OCI-LY7 (cell line): ENCODE data around the gene SCAP. TPM values are rescaled to one million over a fixed set of nuclear protein-coding genes. Genes with fewer than 3 reads are reported as not detected.

ENCODE experiments used
- BruUV-seq: library from RNA; stranded (reverse); fragments of 400-500 nt; replicated peaks from 2 replicates; lab custom pipeline; 2021; lab: Mats Ljungman, UMichigan
- CTCF ChIA-PET: fragments of 300-600 bp; sonication (Branson Sonifier 250); formaldehyde crosslinking; loops from one replicate; lab custom pipeline; 2022; ENCODE audit warnings: antibody characterized with exemption; ENCODE audit not compliant: unreplicated experiment; lab: Charles Lee
- POLR2A ChIA-PET: fragments of 300-600 bp; sonication (Branson Sonifier 250); formaldehyde crosslinking; loops from one replicate; lab custom pipeline; 2022; ENCODE audit warnings: antibody characterized with exemption; lab: Charles Lee
- DNase-seq: peaks from one replicate; pipeline ENCODE4 v3.0.0-alpha.2; 2015; ENCODE audit warnings: low spot score
- H2AFZ ChIP-seq: fragments of 200-600 bp; sonication (generic), shearing (Covaris generic); 2 replicates; pipeline ENCODE4 v1.6.1; 2014; ENCODE audit warnings: mild to moderate bottlenecking, antibody characterized with exemption, low read length, moderate library complexity
- H3K27ac ChIP-seq: fragments of 200-600 bp; sonication (generic); 2 replicates; pipeline ENCODE4 v1.5.1; 2014; ENCODE audit warnings: mixed run types, low read depth, mild to moderate bottlenecking, moderate library complexity, low read length, inconsistent platforms; ENCODE audit not compliant: poor library complexity, severe bottlenecking
- H3K36me3 ChIP-seq: fragments of 200-600 bp; sonication (generic); 2 replicates; pipeline ENCODE4 v1.6.1; 2014; ENCODE audit warnings: mild to moderate bottlenecking, antibody characterized with exemption, low read length, moderate library complexity, mixed read lengths; ENCODE audit not compliant: insufficient read depth
- H3K4me1 ChIP-seq: fragments of 200-600 bp; sonication (generic); 2 replicates; pipeline ENCODE4 v1.5.1; 2014; ENCODE audit warnings: mild to moderate bottlenecking, low read length; ENCODE audit not compliant: insufficient read depth, poor library complexity, severe bottlenecking
- H3K4me2 ChIP-seq: fragments of 200-600 bp; sonication (generic); 2 replicates; pipeline ENCODE4 v1.6.1; 2014; ENCODE audit warnings: mild to moderate bottlenecking, low read length
- H3K4me3 ChIP-seq: fragments of 200-600 bp; sonication (generic); 2 replicates; pipeline ENCODE4 v1.5.1; 2014; ENCODE audit warnings: mild to moderate bottlenecking, low read depth, low read length; ENCODE audit not compliant: poor library complexity, severe bottlenecking
- H3K79me2 ChIP-seq: fragments of 200-600 bp; sonication (generic); 2 replicates; pipeline ENCODE4 v1.6.1; 2016; ENCODE audit warnings: low read depth, mild to moderate bottlenecking, low read length, moderate library complexity, mixed read lengths; ENCODE audit not compliant: insufficient read depth
- H3K9me2 ChIP-seq: fragments of 200-600 bp; sonication (generic); 2 replicates; pipeline ENCODE4 v1.6.1; 2016; ENCODE audit warnings: mild to moderate bottlenecking, low read length, mixed read lengths; ENCODE audit not compliant: insufficient read depth
- H3K9me3 ChIP-seq: fragments of 200-600 bp; sonication (generic); 2 replicates; pipeline ENCODE4 v1.6.1; 2014; ENCODE audit warnings: mild to moderate bottlenecking, mixed run types, low read length, mixed read lengths
- H4K20me1 ChIP-seq: fragments of 200-600 bp; sonication (generic); 2 replicates; pipeline ENCODE4 v1.6.1; 2014; ENCODE audit warnings: mild to moderate bottlenecking, antibody characterized with exemption, low read length, moderate library complexity, mixed read lengths; ENCODE audit not compliant: insufficient read depth
- EZH2phosphoT487 ChIP-seq: fragments of 200-600 bp; sonication (generic); IDR thresholded peaks from 2 replicates; pipeline ENCODE4 v1.6.1; 2018; ENCODE audit warnings: low read depth, borderline replicate concordance, mild to moderate bottlenecking, mixed run types, antibody characterized with exemption, low read length, moderate library complexity, mixed read lengths
- intact Hi-C: fragments of 100-400 bp; cut with micrococcal nuclease; formaldehyde crosslinking; loops from one replicate; pipeline ENCODE4 v1.10.0; 2022; ENCODE audit not compliant: unreplicated experiment
- total RNA-seq, 2 experiments: library from RNA; depleted of rRNA in 1 of 2; stranded (reverse); fragments of >200 nt in 1 of 2; shearing (Covaris generic) in 1 of 2; gene quantifications; 2 replicates each; pipeline ENCODE4 v1.2.3, GENCODE V29; 2014 to 2022
- TF ChIP-seq, protein P1 (sequence below): fragments of 200-600 bp; sonication (generic); conservative IDR thresholded peaks from 2 replicates; pipeline ENCODE4 v1.5.1; 2014; ENCODE audit warnings: mild to moderate bottlenecking, antibody characterized with exemption, low read length, moderate library complexity, mixed read lengths

The SCAP gene
- total RNA-seq, 2 experiments from 2014 or later: 63.7 to 70.5 TPM

- POLR2A ChIA-PET: no interaction called here
- no TSS peak for BruUV-seq
- no peak overlapping the region for H2AFZ ChIP-seq
- intact Hi-C loops: no loop called here
- TF ChIP-seq EZH2phosphoT487: no peak
- TF ChIP-seq, protein P1, sequence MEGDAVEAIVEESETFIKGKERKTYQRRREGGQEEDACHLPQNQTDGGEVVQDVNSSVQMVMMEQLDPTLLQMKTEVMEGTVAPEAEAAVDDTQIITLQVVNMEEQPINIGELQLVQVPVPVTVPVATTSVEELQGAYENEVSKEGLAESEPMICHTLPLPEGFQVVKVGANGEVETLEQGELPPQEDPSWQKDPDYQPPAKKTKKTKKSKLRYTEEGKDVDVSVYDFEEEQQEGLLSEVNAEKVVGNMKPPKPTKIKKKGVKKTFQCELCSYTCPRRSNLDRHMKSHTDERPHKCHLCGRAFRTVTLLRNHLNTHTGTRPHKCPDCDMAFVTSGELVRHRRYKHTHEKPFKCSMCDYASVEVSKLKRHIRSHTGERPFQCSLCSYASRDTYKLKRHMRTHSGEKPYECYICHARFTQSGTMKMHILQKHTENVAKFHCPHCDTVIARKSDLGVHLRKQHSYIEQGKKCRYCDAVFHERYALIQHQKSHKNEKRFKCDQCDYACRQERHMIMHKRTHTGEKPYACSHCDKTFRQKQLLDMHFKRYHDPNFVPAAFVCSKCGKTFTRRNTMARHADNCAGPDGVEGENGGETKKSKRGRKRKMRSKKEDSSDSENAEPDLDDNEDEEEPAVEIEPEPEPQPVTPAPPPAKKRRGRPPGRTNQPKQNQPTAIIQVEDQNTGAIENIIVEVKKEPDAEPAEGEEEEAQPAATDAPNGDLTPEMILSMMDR: no peak
- no peaks in the 10 kb centered on the region for H3K9me3 ChIP-seq
- no peak overlapping the region for H3K4me3 ChIP-seq
- DNase-seq: no peak
- H3K79me2 ChIP-seq: no peaks in the 10 kb centered on the region
- H3K9me2 ChIP-seq: no peaks in the 10 kb centered on the region
- CTCF ChIA-PET: no interaction called here
- H3K27ac ChIP-seq: no peak overlapping the region
- peaks cover 70% of the 10 kb centered on the region for H3K36me3 ChIP-seq
- H3K4me2 ChIP-seq: no peak overlapping the region
- no peaks in the 10 kb centered on the region for H3K4me1 ChIP-seq
- no peaks in the 10 kb centered on the region for H4K20me1 ChIP-seq
Measured at GRCh38 chr3:47504113-47504512, 28.4 kb upstream of the SCAP start.

DNA sequence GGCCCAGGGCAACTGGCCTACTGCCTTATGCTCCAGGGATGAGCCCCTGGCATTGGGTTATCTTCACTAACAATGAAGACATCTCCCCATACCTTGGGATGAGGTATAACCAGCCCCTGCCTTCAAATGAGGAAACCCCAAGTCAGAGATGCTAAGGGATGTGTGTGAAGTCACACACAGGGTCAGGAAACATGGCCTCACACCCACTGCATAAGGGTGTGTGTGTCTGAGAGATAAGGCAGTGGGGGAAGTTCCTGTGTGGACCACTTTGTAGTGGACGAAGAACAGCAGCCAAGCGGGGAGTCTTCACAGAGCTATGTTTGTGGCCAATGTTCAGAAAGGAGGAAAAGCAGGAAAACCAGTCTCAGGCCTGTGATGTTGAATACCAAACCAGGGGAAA lies 27.3 kb upstream of the SCAP start:
- intact Hi-C loops: no loop called here
- no peaks in the 10 kb centered on the region for H4K20me1 ChIP-seq
- no peak for DNase-seq
- H3K27ac ChIP-seq: no peak overlapping the region
- H3K9me3 ChIP-seq: no peaks in the 10 kb centered on the region
- CTCF ChIA-PET: no interaction called here
- POLR2A ChIA-PET: no interaction called here
- H3K4me1 ChIP-seq: no peaks in the 10 kb centered on the region
- no peaks in the 10 kb centered on the region for H3K9me2 ChIP-seq
- H3K4me3 ChIP-seq: no peak overlapping the region
- peaks cover 70% of the 10 kb centered on the region for H3K36me3 ChIP-seq
- no TSS peak for BruUV-seq
- no peak overlapping the region for H3K4me2 ChIP-seq
- no peak overlapping the region for H2AFZ ChIP-seq
- TF ChIP-seq EZH2phosphoT487: no peak
- TF ChIP-seq, protein P1: no peak
- no peaks in the 10 kb centered on the region for H3K79me2 ChIP-seq

GRCh38 chr3:47496892-47497291 lies 21.2 kb upstream of the SCAP start:
- TF ChIP-seq, protein P1: no peak
- TF ChIP-seq EZH2phosphoT487: no peak
- Histone ChIP-seq H2AFZ (no peak overlapping the region), H3K36me3 (peaks cover 78% of the 10 kb centered on the region), H3K79me2 (no peaks in the 10 kb centered on the region), H3K27ac (no peak overlapping the region), H3K4me3 (no peak overlapping the region), H3K4me2 (no peak overlapping the region), H4K20me1 (no peaks in the 10 kb centered on the region), H3K9me2 (no peaks in the 10 kb centered on the region), H3K4me1 (peaks cover 11% of the 10 kb centered on the region), H3K9me3 (no peaks in the 10 kb centered on the region)
- BruUV-seq: no TSS peak
- ChIA-PET POLR2A (interaction anchor here (0.7 kb wide), 1 partner anchor 10 kb away, joined by 7 read pairs; no protein-coding TSS in a partner anchor), CTCF (no interaction called here)
- DNase-seq: no peak
- intact Hi-C loops: no loop called here
